HPDE6-E6E7 (cell line): ENCODE data around the gene INSL6.
"Not testable (repeated sequence)": the region's sequence is repeated elsewhere in the genome, so short reads cannot be mapped to it uniquely, and the experiment has no call there.

Source experiments
- DNase-seq: peaks from one replicate; pipeline ENCODE4 v3.0.0; 2011; ENCODE audit warnings: missing footprints; ENCODE audit errors: extremely low spot score

The INSL6 gene

GRCh38 chr9:5185220-5185840 is at the start of gene INSL6:
INSL6 (minus strand) TSS chr9:5185639; CDS start chr9:5185602, 37 bp downstream.
- DNase-seq, result no peak

- DNase-seq, result peak; percentile 26
Observed at GRCh38 chr9:5231212-5231611, 45.8 kb upstream of the INSL6 start, which contains the start of gene INSL4. INSL4 (plus strand) TSS chr9:5231419; CDS start chr9:5231524, 105 bp downstream.

GRCh38 chr9:5230554-5230953 is 45.1 kb upstream of the INSL6 start:
- no peak for DNase-seq

GRCh38 chr9:5205071-5205470 is 19.6 kb upstream of the INSL6 start:
- DNase-seq, result no peak

- peak; percentile 29 for DNase-seq
Observed at GRCh38 chr9:5195463-5195862, 10.0 kb upstream of the INSL6 start.

GRCh38 chr9:5193345-5193744 is 7.9 kb upstream of the INSL6 start:
- DNase-seq, result no peak

- DNase-seq, result no peak
Observed at GRCh38 chr9:5191985-5192384, 6.5 kb upstream of the INSL6 start.

GRCh38 chr9:5188060-5188984 is 2.9 kb upstream of the INSL6 start:
- no peak for DNase-seq

GRCh38 chr9:5186416-5187169 is 1.2 kb upstream of the INSL6 start:
- DNase-seq, result peak; percentile 64

- DNase-seq, result no peak
Observed at GRCh38 chr9:5184776-5185175, 663 bp downstream of the INSL6 start.

GRCh38 chr9:5180631-5181030 is 4.8 kb downstream of the INSL6 start:
- not testable (repeated sequence) for DNase-seq

- no peak for DNase-seq
Observed at GRCh38 chr9:5178126-5178805, 7.2 kb downstream of the INSL6 start.

- no peak for DNase-seq
Observed at GRCh38 chr9:5146241-5146640, 39.2 kb downstream of the INSL6 start.

GRCh38 chr9:5144217-5144616 is 41.2 kb downstream of the INSL6 start:
- no peak for DNase-seq

- no peak for DNase-seq
Observed at GRCh38 chr9:5140151-5140550, 45.3 kb downstream of the INSL6 start.

- DNase-seq, result no peak
Observed at GRCh38 chr9:5122516-5122915, 62.9 kb downstream of the INSL6 start.

GRCh38 chr9:5122116-5122515 is 63.3 kb downstream of the INSL6 start:
- DNase-seq, result no peak

GRCh38 chr9:5113994-5114748 is 71.3 kb downstream of the INSL6 start:
- DNase-seq, result no peak
